Skin of body (tissue), 2 donors: ENCODE measurements around the gene GPC6. TPM values are rescaled to one million over a fixed set of nuclear protein-coding genes. Genes with fewer than 3 reads are reported as not detected.

Experiments
- DNase-seq: peaks from one replicate; lab custom pipeline; 2025; lab: John Stamatoyannopoulos, UW
- total RNA-seq: library from RNA; depleted of rRNA; stranded (reverse); fragments of >200 nt; gene quantifications from one replicate; pipeline ENCODE4 v1.2.3, GENCODE V29; 2014

The GPC6 gene
- total RNA-seq, 1 donor from 2014 or later, result 10.9 TPM

- DNase-seq, result no peak
These were observed 927.0 kb downstream of the GPC6 start for GRCh38 chr13:94153586-94153985.

GRCh38 chr13:94154367-94154766 lies 927.8 kb downstream of the GPC6 start:
- no peak for DNase-seq

GRCh38 chr13:94157705-94158218 lies 931.2 kb downstream of the GPC6 start:
- DNase-seq, result no peak

GRCh38 chr13:94160875-94161274 lies 934.3 kb downstream of the GPC6 start:
- DNase-seq, result no peak

- DNase-seq, result no peak
These were observed 935.7 kb downstream of the GPC6 start for GRCh38 chr13:94162289-94162688.

- DNase-seq, result no peak
These were observed 936.9 kb downstream of the GPC6 start for GRCh38 chr13:94163535-94163934.

GRCh38 chr13:94168783-94169453 lies 942.3 kb downstream of the GPC6 start:
- no peak for DNase-seq

- no peak for DNase-seq
These were observed 943.0 kb downstream of the GPC6 start for GRCh38 chr13:94169454-94170144.

GRCh38 chr13:94170145-94170571 lies 943.6 kb downstream of the GPC6 start:
- no peak for DNase-seq

- DNase-seq, result no peak
These were observed 945.8 kb downstream of the GPC6 start for GRCh38 chr13:94172416-94172815.

- no peak for DNase-seq
These were observed 946.8 kb downstream of the GPC6 start for GRCh38 chr13:94173312-94173854.

GRCh38 chr13:94174009-94174408 lies 947.4 kb downstream of the GPC6 start:
- no peak for DNase-seq

GRCh38 chr13:94175076-94175475 lies 948.5 kb downstream of the GPC6 start:
- no peak for DNase-seq

GRCh38 chr13:94176561-94176960 lies 950.0 kb downstream of the GPC6 start:
- no peak for DNase-seq

GRCh38 chr13:94177041-94177440 lies 950.4 kb downstream of the GPC6 start:
- DNase-seq, result no peak

GRCh38 chr13:94178625-94179244 lies 952.1 kb downstream of the GPC6 start:
- DNase-seq, result no peak

GRCh38 chr13:94181461-94182107 lies 955.0 kb downstream of the GPC6 start:
- DNase-seq, result no peak

- no peak for DNase-seq
These were observed 955.7 kb downstream of the GPC6 start for GRCh38 chr13:94182185-94182761.

GRCh38 chr13:94186470-94186869 lies 959.9 kb downstream of the GPC6 start:
- DNase-seq, result no peak

- no peak for DNase-seq
These were observed 961.7 kb downstream of the GPC6 start for GRCh38 chr13:94188201-94188854.
